Measurements from ENCODE around the gene SMC3. TPM values are rescaled to one million over a fixed set of nuclear protein-coding genes. Genes with fewer than 3 reads are reported as not detected.

SMC3 gene
- total RNA-seq, 2 donors from 2014 or later, result 25.6 to 38.8 TPM

DNA sequence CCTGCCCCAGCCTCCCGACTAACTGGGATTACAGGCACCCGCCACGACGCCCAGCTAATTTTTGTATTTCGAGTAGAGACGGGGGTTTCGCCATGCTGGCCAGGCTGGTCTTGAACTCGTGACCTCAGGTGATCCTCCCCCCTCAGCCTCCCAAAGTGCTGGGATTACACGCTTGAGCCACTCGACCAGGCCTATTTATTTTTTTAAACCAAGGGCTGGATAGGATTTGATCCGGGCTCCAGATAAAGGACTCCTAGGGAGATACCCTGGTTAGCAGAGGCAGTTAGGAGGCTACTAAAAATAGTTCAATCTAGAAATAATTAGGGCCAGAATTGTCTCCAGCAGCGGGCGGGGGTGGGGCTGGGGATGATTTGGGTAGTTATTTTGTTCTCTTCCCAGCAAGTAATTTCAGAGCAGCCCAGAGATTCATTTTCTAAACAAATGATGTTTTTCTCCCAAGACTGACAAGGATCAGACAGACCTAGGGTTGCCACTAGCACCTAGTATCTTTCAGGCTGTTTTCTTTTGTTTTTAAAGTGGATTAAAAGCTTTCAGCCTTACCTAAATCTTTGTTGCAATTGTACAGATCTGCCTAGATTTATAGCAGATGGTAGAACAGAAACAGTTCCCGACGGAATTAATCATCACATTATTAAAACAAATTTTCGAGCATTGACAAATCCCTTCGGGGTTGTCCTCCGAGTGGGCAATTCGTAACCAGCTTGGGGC lies 859 bp upstream of the SMC3 start:
- no peaks in the 10 kb centered on the region for H3K36me3 ChIP-seq
- no peaks in the 10 kb centered on the region for H3K9me3 ChIP-seq
- H3K27ac ChIP-seq, result peak overlapping the region; percentile 76 to 88
- H3K27me3 ChIP-seq (replicated peaks; ENCODE audit: insufficient read depth), result no peaks in the 10 kb centered on the region
- H3K4me3 ChIP-seq, result peak overlapping the region; percentile 67 to 94
- TF ChIP-seq POLR2A (IDR thresholded peaks at IDR 0.05), result no peak
- TF ChIP-seq, protein P1, sequence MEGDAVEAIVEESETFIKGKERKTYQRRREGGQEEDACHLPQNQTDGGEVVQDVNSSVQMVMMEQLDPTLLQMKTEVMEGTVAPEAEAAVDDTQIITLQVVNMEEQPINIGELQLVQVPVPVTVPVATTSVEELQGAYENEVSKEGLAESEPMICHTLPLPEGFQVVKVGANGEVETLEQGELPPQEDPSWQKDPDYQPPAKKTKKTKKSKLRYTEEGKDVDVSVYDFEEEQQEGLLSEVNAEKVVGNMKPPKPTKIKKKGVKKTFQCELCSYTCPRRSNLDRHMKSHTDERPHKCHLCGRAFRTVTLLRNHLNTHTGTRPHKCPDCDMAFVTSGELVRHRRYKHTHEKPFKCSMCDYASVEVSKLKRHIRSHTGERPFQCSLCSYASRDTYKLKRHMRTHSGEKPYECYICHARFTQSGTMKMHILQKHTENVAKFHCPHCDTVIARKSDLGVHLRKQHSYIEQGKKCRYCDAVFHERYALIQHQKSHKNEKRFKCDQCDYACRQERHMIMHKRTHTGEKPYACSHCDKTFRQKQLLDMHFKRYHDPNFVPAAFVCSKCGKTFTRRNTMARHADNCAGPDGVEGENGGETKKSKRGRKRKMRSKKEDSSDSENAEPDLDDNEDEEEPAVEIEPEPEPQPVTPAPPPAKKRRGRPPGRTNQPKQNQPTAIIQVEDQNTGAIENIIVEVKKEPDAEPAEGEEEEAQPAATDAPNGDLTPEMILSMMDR (IDR thresholded peaks at IDR 0.05), result no peak
- TF ChIP-seq POLR2AphosphoS5 (IDR thresholded peaks at IDR 0.05), result no peak
- WGBS, result 50% methylated on average over 19 of the region's 19 CpGs
- no peaks in the 10 kb centered on the region for H3K4me1 ChIP-seq (replicated peaks)
- intact Hi-C loops (cut with DNase I), result loop anchor here (5.0 to 10.0 kb wide), 3 partner anchors 64 to 352 kb away; no protein-coding TSS in a partner anchor
- DNase-seq (ENCODE audit: low spot score), result no peak

DNA sequence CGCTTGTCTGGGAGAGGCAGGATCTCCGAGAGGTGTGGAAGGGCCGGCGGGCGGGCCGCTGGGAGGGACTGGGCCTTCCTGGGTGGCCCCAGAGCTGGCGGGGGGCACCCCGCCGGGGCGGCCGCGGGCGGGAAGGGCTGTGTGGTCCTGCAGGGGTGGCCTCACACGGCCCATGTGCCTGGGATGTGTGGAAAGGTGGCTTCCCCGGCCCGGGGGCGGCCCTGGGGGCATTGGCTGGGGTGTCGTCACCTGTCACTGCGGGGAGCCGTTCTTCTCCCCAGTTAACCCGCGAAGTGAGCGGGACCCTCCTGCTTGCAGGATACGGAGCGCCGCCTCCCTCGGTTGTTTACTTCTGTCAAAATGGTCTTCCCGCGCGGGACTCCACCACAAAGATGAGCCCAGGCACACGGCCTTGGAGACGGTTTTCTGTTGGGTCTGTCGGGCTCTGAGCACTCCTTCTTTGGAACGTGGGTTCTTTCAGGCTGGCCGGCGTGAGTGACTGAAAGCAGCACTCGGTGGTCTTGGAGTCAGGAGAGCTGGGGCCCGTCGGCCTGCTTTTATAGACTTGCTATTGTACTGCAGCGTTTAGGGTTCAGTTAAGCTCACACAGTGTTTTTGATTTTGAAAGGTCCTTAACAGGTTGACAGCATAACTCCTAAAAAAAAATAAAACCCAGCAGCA lies 700 bp downstream of the SMC3 start:
- no peak for TF ChIP-seq POLR2A (IDR thresholded peaks at IDR 0.05)
- Histone ChIP-seq H3K9me3 (no peaks in the 10 kb centered on the region), H3K4me3 (peak overlapping the region; percentile 67 to 94), H3K27me3 (replicated peaks; ENCODE audit: insufficient read depth) (no peaks in the 10 kb centered on the region), H3K4me1 (replicated peaks) (no peaks in the 10 kb centered on the region), H3K27ac (peak overlapping the region; percentile 76 to 88), H3K36me3 (no peaks in the 10 kb centered on the region)
- intact Hi-C loops (cut with DNase I), result loop anchor here (5.0 to 10.0 kb wide), 3 partner anchors 66 to 353 kb away; no protein-coding TSS in a partner anchor
- peak; percentile 25 for DNase-seq (ENCODE audit: low spot score)
- under 1% methylated on average over 32 of the region's 40 CpGs for WGBS

DNA sequence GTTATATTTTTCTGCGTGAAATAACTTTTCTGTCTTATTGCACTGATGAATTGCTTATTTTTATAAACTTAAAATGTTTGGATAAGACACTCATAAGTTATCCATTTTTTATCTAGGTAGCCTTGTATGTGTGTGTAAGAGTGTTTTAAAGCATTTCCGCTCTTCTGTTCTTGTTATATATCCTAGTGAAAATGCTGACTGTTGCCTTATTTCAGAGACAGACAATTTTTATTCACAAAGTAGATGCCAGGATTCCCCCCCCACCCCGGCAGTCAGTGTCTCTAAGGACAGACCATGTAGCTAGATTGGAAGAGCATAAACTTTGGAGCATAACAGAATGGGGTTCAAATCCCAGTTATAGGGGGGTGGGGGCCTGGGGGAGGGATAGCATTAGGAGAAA lies 1.6 kb downstream of the SMC3 start:
- Histone ChIP-seq H3K27ac (no peak overlapping the region), H3K4me1 (replicated peaks) (no peaks in the 10 kb centered on the region), H3K4me3 (peak overlapping the region in 1 of 2 donors; percentile 94), H3K9me3 (no peaks in the 10 kb centered on the region), H3K36me3 (no peaks in the 10 kb centered on the region), H3K27me3 (replicated peaks; ENCODE audit: insufficient read depth) (no peaks in the 10 kb centered on the region)
- intact Hi-C loops (cut with DNase I), result loop anchor here (5.0 to 10.0 kb wide), 3 partner anchors 67 to 354 kb away; no protein-coding TSS in a partner anchor
- TF ChIP-seq POLR2AphosphoS5 (IDR thresholded peaks at IDR 0.05) (no peak), POLR2A (IDR thresholded peaks at IDR 0.05) (no peak)
- TF ChIP-seq, protein P1 (IDR thresholded peaks at IDR 0.05), result no peak
- 53% methylated on average over 3 of the region's 3 CpGs for WGBS
- no peak for DNase-seq (ENCODE audit: low spot score)

DNA sequence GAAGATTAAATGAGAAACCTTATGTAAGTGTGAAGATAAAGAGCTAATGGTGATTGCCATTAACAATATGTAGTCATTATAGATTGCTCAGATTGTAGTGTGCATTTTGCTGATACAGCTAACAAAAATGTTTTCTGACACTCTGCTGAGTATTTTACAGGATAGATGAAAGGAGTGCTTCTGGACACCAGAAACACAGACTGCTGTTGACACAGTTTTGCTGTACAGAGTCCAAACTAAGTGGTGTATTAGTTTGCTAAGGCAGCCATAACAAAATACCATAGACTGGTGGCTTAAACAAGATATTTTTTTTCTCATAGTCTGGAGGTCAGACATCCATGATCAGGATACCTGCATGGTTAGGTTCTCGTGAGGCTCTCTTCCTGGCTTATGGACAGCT lies 2.2 kb downstream of the SMC3 start:
- no peak overlapping the region for H3K4me3 ChIP-seq
- no peaks in the 10 kb centered on the region for H3K9me3 ChIP-seq
- TF ChIP-seq POLR2A (IDR thresholded peaks at IDR 0.05) (no peak), POLR2AphosphoS5 (IDR thresholded peaks at IDR 0.05) (no peak)
- TF ChIP-seq, protein P1 (IDR thresholded peaks at IDR 0.05), result no peak
- DNase-seq (ENCODE audit: low spot score), result no peak
- H3K4me1 ChIP-seq (replicated peaks), result no peaks in the 10 kb centered on the region
- intact Hi-C loops (cut with DNase I), result loop anchor here (5.0 to 10.0 kb wide), 3 partner anchors 67 to 355 kb away; no protein-coding TSS in a partner anchor
- no peaks in the 10 kb centered on the region for H3K36me3 ChIP-seq
- WGBS, result 100% methylated on average over 1 of the region's 1 CpG
- no peak overlapping the region for H3K27ac ChIP-seq
- H3K27me3 ChIP-seq (replicated peaks; ENCODE audit: insufficient read depth), result no peaks in the 10 kb centered on the region

DNA sequence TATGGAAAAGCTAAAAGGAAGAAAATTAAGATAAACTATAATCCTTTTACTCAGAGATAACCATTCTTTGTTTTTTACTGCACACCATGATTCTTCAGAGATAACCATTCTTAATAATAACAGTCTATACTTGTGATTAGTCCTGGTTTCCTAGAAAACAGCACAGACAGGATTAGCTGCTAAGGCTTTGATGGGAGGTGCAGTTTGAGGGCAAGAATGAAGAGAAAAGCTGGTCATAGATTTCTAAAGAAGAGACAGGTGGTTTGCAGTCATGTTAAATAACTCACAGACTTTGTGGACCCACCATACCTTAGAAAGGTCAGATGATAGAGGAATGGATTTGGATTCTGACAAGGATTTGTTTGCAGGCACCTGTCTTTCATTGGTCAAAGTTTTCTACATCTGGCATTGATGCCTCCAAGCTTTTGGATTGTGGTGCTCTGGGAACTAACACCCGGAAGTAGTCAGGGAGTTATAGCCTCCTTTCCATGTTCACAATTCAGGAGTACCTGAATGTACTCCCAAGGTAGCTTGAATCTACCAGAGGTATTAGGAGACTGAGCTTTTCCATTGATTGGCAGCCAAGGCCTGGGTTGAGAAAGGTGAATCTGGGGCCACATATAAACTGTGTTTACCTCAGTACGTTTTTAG lies 3.7 kb downstream of the SMC3 start:
- Histone ChIP-seq H3K27ac (no peak overlapping the region), H3K27me3 (replicated peaks; ENCODE audit: insufficient read depth) (no peaks in the 10 kb centered on the region), H3K4me1 (replicated peaks) (no peaks in the 10 kb centered on the region), H3K4me3 (no peak overlapping the region), H3K36me3 (no peaks in the 10 kb centered on the region), H3K9me3 (no peaks in the 10 kb centered on the region)
- intact Hi-C loops (cut with DNase I), result no loop called here
- 67% methylated on average over 2 of the region's 2 CpGs for WGBS
- TF ChIP-seq POLR2AphosphoS5 (IDR thresholded peaks at IDR 0.05), result no peak
- TF ChIP-seq, protein P1 (IDR thresholded peaks at IDR 0.05), result no peak
- no peak for TF ChIP-seq POLR2A (IDR thresholded peaks at IDR 0.05)
- no peak for DNase-seq (ENCODE audit: low spot score)
